Hepatocyte (in vitro differentiated cells): ENCODE results near the gene ARMC7. TPM values are rescaled to one million over a fixed set of nuclear protein-coding genes. Genes with fewer than 3 reads are reported as not detected.

Experiments used
- DNase-seq: peaks from one replicate; pipeline ENCODE4 v3.0.0-alpha.2; 2016; ENCODE audit warnings: low spot score
- H2AFZ ChIP-seq: fragments of 200-600 bp; sonication (generic); 2 replicates; pipeline ENCODE4 v1.6.0; 2016; ENCODE audit warnings: antibody characterized with exemption, mild to moderate bottlenecking
- H3K27ac ChIP-seq: fragments of 200-600 bp; sonication (generic); 2 replicates; pipeline ENCODE4 v1.5.1; 2016; ENCODE audit warnings: mild to moderate bottlenecking
- H3K27me3 ChIP-seq: fragments of 200-600 bp; sonication (generic); 2 replicates; pipeline ENCODE4 v1.6.1; 2016
- H3K36me3 ChIP-seq: fragments of 200-600 bp; sonication (generic); replicated peaks from 2 replicates; pipeline ENCODE4 v1.5.1; 2016; ENCODE audit warnings: low read depth; ENCODE audit not compliant: insufficient read depth
- H3K4me1 ChIP-seq: fragments of 200-600 bp; sonication (generic); 2 replicates; pipeline ENCODE4 v1.5.1; 2016; ENCODE audit warnings: mild to moderate bottlenecking, moderate library complexity; ENCODE audit not compliant: insufficient read depth
- H3K4me2 ChIP-seq: fragments of 200-600 bp; sonication (generic); 2 replicates; pipeline ENCODE4 v1.6.0; 2016
- H3K4me3 ChIP-seq: fragments of 200-600 bp; sonication (generic); 2 replicates; pipeline ENCODE4 v1.5.1; 2016; ENCODE audit warnings: mild to moderate bottlenecking
- H3K79me2 ChIP-seq: fragments of 200-600 bp; sonication (generic); 2 replicates; pipeline ENCODE4 v1.6.0; 2017; ENCODE audit warnings: mild to moderate bottlenecking
- H3K9me2 ChIP-seq: fragments of 200-600 bp; sonication (generic); replicated peaks from 2 replicates; pipeline ENCODE4 v1.6.0; 2017; ENCODE audit warnings: mild to moderate bottlenecking; ENCODE audit not compliant: insufficient read depth
- H3K9me3 ChIP-seq: fragments of 200-600 bp; sonication (generic); 2 replicates; pipeline ENCODE4 v1.5.1; 2016; ENCODE audit warnings: low read depth, mild to moderate bottlenecking
- H4K20me1 ChIP-seq: fragments of 200-600 bp; sonication (generic); 2 replicates; pipeline ENCODE4 v1.6.0; 2016; ENCODE audit warnings: mild to moderate bottlenecking; ENCODE audit not compliant: insufficient read depth, poor library complexity, severe bottlenecking
- EZH2 ChIP-seq: fragments of 200-600 bp; sonication (generic); IDR thresholded peaks from 2 replicates; pipeline ENCODE4 v1.6.1; 2016; ENCODE audit warnings: antibody characterized with exemption, mild to moderate bottlenecking, borderline replicate concordance
- EZH2phosphoT487 ChIP-seq: fragments of 200-600 bp; sonication (generic); IDR thresholded peaks from one replicate; pipeline ENCODE4 v1.6.1; 2018; ENCODE audit warnings: antibody characterized with exemption, mild to moderate bottlenecking, low read depth, moderate library complexity; ENCODE audit not compliant: unreplicated experiment, severe bottlenecking
- WGBS: methylation state at CpG from one replicate; pipeline ENCODE4 v1.1.6; 2016; ENCODE audit warnings: low lambda C conversion rate; ENCODE audit errors: missing lambda C conversion rate; 5-methylcytosine and 5-hydroxymethylcytosine counted together
- polyA plus RNA-seq: library from polyadenylated mRNA; unstranded; fragments of >200 nt; fragmentation: Nextera tagmentation; extraction: Ambion mirVana; gene quantifications from 2 replicates; pipeline ENCODE4 v1.2.1, GENCODE V29; 2016
- total RNA-seq: library from RNA; depleted of rRNA; stranded (reverse); fragments of >200 nt; gene quantifications from 2 replicates; pipeline ENCODE4 v1.2.3, GENCODE V29; 2014
- TF ChIP-seq, protein P1 (sequence below): fragments of 200-600 bp; sonication (generic); IDR thresholded peaks from 2 replicates; pipeline ENCODE4 v1.5.1; 2016; ENCODE audit warnings: antibody characterized with exemption, mild to moderate bottlenecking; ENCODE audit not compliant: poor library complexity

The ARMC7 gene
- total and polyA plus RNA-seq, 2 experiments from 2014 or later: 3.5 to 4.0 TPM

DNA sequence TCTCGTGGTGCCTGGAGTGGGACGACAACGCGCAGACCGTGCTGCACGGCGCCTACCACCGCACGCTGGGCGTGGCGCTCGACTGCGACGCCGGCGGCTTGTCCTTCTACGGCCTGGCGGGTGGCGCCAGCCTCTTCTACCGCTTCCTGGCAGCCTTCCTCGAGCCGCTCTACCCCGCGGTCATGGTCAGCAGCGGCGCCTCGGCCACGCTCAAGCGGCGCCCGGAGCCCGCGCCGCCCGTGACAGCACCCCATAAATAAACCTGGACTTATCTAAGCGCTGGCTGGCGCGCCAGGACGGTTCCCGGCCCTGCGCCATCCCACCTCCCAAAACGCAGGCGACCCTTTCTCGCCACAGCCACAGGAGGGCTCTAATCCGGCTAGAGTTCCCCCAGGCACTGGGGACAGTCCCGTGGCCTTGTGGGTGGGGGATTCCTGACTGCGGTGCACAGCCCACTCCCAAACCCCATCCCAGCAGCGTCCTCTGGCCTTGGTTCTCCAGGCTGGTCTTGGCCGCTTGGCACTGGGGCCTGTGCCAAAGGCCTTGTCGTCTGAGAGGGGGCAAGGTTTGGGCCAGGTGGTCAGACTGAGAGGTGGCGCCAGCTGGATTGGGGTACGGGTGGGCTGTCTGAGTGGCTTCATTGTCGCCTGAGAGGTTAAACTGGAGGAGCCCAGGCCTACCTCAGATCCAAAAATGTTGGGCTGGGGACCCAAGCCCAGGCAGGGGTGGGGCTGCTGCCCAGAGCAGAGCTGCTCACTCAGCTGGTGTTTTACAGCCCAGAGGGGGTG is 32.1 kb upstream of the ARMC7 start:
- no peak overlapping the region for H3K4me3 ChIP-seq
- peak overlapping the region; percentile 65 for H3K4me2 ChIP-seq
- peak; percentile 54 for DNase-seq
- no peak overlapping the region for H2AFZ ChIP-seq
- no peaks in the 10 kb centered on the region for H3K36me3 ChIP-seq
- 75% methylated on average over 42 of the region's 53 CpGs for WGBS
- no peaks in the 10 kb centered on the region for H4K20me1 ChIP-seq
- peaks cover 27% of the 10 kb centered on the region for H3K4me1 ChIP-seq
- no peaks in the 10 kb centered on the region for H3K9me2 ChIP-seq
- H3K9me3 ChIP-seq: no peaks in the 10 kb centered on the region
- no peaks in the 10 kb centered on the region for H3K79me2 ChIP-seq
- H3K27ac ChIP-seq: peak overlapping the region; percentile 89
- no peaks in the 10 kb centered on the region for H3K27me3 ChIP-seq
- TF ChIP-seq EZH2: no peak
- no peak for TF ChIP-seq EZH2phosphoT487

- peak; percentile 65 for DNase-seq
- H2AFZ ChIP-seq: peak overlapping the region; percentile 75
These were observed 31.3 kb upstream of the ARMC7 start for GRCh38 chr17:75078284-75079022.

GRCh38 chr17:75079023-75079373 is 30.8 kb upstream of the ARMC7 start:
- 76% methylated on average over 8 of the region's 8 CpGs for WGBS

More at GRCh38 chr17:75078284-75079022, 31.3 kb upstream of the ARMC7 start:
- TF ChIP-seq, protein P1, sequence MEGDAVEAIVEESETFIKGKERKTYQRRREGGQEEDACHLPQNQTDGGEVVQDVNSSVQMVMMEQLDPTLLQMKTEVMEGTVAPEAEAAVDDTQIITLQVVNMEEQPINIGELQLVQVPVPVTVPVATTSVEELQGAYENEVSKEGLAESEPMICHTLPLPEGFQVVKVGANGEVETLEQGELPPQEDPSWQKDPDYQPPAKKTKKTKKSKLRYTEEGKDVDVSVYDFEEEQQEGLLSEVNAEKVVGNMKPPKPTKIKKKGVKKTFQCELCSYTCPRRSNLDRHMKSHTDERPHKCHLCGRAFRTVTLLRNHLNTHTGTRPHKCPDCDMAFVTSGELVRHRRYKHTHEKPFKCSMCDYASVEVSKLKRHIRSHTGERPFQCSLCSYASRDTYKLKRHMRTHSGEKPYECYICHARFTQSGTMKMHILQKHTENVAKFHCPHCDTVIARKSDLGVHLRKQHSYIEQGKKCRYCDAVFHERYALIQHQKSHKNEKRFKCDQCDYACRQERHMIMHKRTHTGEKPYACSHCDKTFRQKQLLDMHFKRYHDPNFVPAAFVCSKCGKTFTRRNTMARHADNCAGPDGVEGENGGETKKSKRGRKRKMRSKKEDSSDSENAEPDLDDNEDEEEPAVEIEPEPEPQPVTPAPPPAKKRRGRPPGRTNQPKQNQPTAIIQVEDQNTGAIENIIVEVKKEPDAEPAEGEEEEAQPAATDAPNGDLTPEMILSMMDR: no peak
- TF ChIP-seq EZH2phosphoT487 (no peak), EZH2 (no peak)
- WGBS: 47% methylated on average over 14 of the region's 17 CpGs
- H3K36me3 ChIP-seq: no peaks in the 10 kb centered on the region
- H4K20me1 ChIP-seq: no peaks in the 10 kb centered on the region
- no peaks in the 10 kb centered on the region for H3K9me2 ChIP-seq
- no peaks in the 10 kb centered on the region for H3K9me3 ChIP-seq
- H3K27me3 ChIP-seq: no peaks in the 10 kb centered on the region
- H3K4me3 ChIP-seq: no peak overlapping the region
- H3K27ac ChIP-seq: peak overlapping the region; percentile 89
- H3K79me2 ChIP-seq: no peaks in the 10 kb centered on the region
- peaks cover 24% of the 10 kb centered on the region for H3K4me1 ChIP-seq
- H3K4me2 ChIP-seq: peak overlapping the region; percentile 54

More at GRCh38 chr17:75079023-75079373, 30.8 kb upstream of the ARMC7 start:
- Histone ChIP-seq H3K4me1 (peaks cover 21% of the 10 kb centered on the region), H3K79me2 (no peaks in the 10 kb centered on the region), H3K9me2 (no peaks in the 10 kb centered on the region), H3K36me3 (no peaks in the 10 kb centered on the region), H3K27ac (peak overlapping the region; percentile 89), H3K4me2 (peak overlapping the region; percentile 54), H2AFZ (no peak overlapping the region), H4K20me1 (no peaks in the 10 kb centered on the region), H3K4me3 (no peak overlapping the region), H3K9me3 (no peaks in the 10 kb centered on the region), H3K27me3 (no peaks in the 10 kb centered on the region)
- TF ChIP-seq EZH2 (no peak), EZH2phosphoT487 (no peak)
- TF ChIP-seq, protein P1: no peak
- DNase-seq: no peak
